Large intestine (tissue), 3 donors: ENCODE results near the gene LSG1. TPM values are rescaled to one million over a fixed set of nuclear protein-coding genes. Genes with fewer than 3 reads are reported as not detected.

Source experiments
- DNase-seq, 2 donors: peaks; one replicate each; pipeline versions ENCODE4 v3.0.0 to v3.0.0-alpha.2; 2013
- H3K27ac ChIP-seq: one replicate; pipeline ENCODE4 v1.5.1; 2013; ENCODE audit warnings: low read length
- H3K27me3 ChIP-seq: 2 replicates; pipeline ENCODE4 v1.6.1; 2013; ENCODE audit warnings: low read length; ENCODE audit not compliant: control insufficient read depth, insufficient read depth
- H3K36me3 ChIP-seq: 2 replicates; pipeline ENCODE4 v1.6.1; 2013; ENCODE audit warnings: low read length; ENCODE audit not compliant: control insufficient read depth, insufficient read depth
- H3K4me1 ChIP-seq: one replicate; pipeline ENCODE4 v1.6.1; 2013; ENCODE audit warnings: low read length; ENCODE audit not compliant: control insufficient read depth, insufficient read depth
- H3K4me3 ChIP-seq: one replicate; pipeline ENCODE4 v1.5.1; 2013; ENCODE audit warnings: low read length
- H3K9me3 ChIP-seq: one replicate; pipeline ENCODE4 v1.6.1; 2013; ENCODE audit warnings: mild to moderate bottlenecking, low read depth, low read length, moderate library complexity; ENCODE audit not compliant: control insufficient read depth
- WGBS: methylation state at CpG from one replicate; pipeline ENCODE4 v1.1.5; 2013; ENCODE audit warnings: low lambda C conversion rate; ENCODE audit not compliant: insufficient coverage; 5-methylcytosine and 5-hydroxymethylcytosine counted together
- polyA plus RNA-seq: library from polyadenylated mRNA; unstranded; fragments of 120-200 nt; gene quantifications from one replicate; pipeline ENCODE4 v1.2.1, GENCODE V29; 2013

The LSG1 gene
- polyA plus RNA-seq, 1 donor: 60.3 TPM

- H3K27me3 ChIP-seq: no peaks in the 10 kb centered on the region
- WGBS: no CpG with 5 or more reads among the region's 23 CpGs
Observed at GRCh38 chr3:194618858-194619608, 53.0 kb downstream of the LSG1 start.

GRCh38 chr3:194617827-194618226, 54.2 kb downstream of the LSG1 start:
- WGBS: no CpG with 5 or more reads among the region's 9 CpGs
- H3K27me3 ChIP-seq: no peaks in the 10 kb centered on the region
- H3K9me3 ChIP-seq: no peaks in the 10 kb centered on the region
- H3K36me3 ChIP-seq: no peaks in the 10 kb centered on the region
- peaks cover 7% of the 10 kb centered on the region for H3K4me1 ChIP-seq
- no peak overlapping the region for H3K27ac ChIP-seq
- no peak overlapping the region for H3K4me3 ChIP-seq
- no peak for DNase-seq

More at GRCh38 chr3:194618858-194619608, 53.0 kb downstream of the LSG1 start:
- no peaks in the 10 kb centered on the region for H3K36me3 ChIP-seq
- H3K4me3 ChIP-seq: no peak overlapping the region
- H3K9me3 ChIP-seq: no peaks in the 10 kb centered on the region
- H3K4me1 ChIP-seq: peaks cover 7% of the 10 kb centered on the region
- no peak for DNase-seq
- H3K27ac ChIP-seq: no peak overlapping the region

- Histone ChIP-seq H3K4me3 (no peak overlapping the region), H3K27ac (no peak overlapping the region), H3K4me1 (peaks cover 7% of the 10 kb centered on the region), H3K36me3 (no peaks in the 10 kb centered on the region), H3K9me3 (no peaks in the 10 kb centered on the region), H3K27me3 (no peaks in the 10 kb centered on the region)
- WGBS: 100% methylated on average over 1 of the region's 14 CpGs
- DNase-seq: no peak
Observed at GRCh38 chr3:194617143-194617671, 54.8 kb downstream of the LSG1 start.

- no peak overlapping the region for H3K4me3 ChIP-seq
- WGBS: 80% methylated on average over 1 of the region's 11 CpGs
Observed at GRCh38 chr3:194615226-194615625, 56.8 kb downstream of the LSG1 start.

GRCh38 chr3:194612221-194612620, 59.8 kb downstream of the LSG1 start:
- no CpG with 5 or more reads among the region's 8 CpGs for WGBS

More at GRCh38 chr3:194615226-194615625, 56.8 kb downstream of the LSG1 start:
- Histone ChIP-seq H3K4me1 (no peaks in the 10 kb centered on the region), H3K9me3 (no peaks in the 10 kb centered on the region), H3K36me3 (peaks cover 3% of the 10 kb centered on the region), H3K27ac (no peak overlapping the region), H3K27me3 (no peaks in the 10 kb centered on the region)
- no peak for DNase-seq

GRCh38 chr3:194610689-194611088, 61.3 kb downstream of the LSG1 start:
- no peaks in the 10 kb centered on the region for H3K4me1 ChIP-seq
- no CpG with 5 or more reads among the region's 3 CpGs for WGBS
- DNase-seq: no peak
- H3K27me3 ChIP-seq: no peaks in the 10 kb centered on the region
- no peak overlapping the region for H3K4me3 ChIP-seq
- H3K27ac ChIP-seq: no peak overlapping the region
- no peaks in the 10 kb centered on the region for H3K9me3 ChIP-seq
- H3K36me3 ChIP-seq: peaks cover 3% of the 10 kb centered on the region

More at GRCh38 chr3:194612221-194612620, 59.8 kb downstream of the LSG1 start:
- H3K4me3 ChIP-seq: no peak overlapping the region
- no peaks in the 10 kb centered on the region for H3K9me3 ChIP-seq
- DNase-seq: no peak
- H3K27me3 ChIP-seq: no peaks in the 10 kb centered on the region
- no peak overlapping the region for H3K27ac ChIP-seq
- no peaks in the 10 kb centered on the region for H3K4me1 ChIP-seq
- peaks cover 3% of the 10 kb centered on the region for H3K36me3 ChIP-seq

- H3K9me3 ChIP-seq: no peaks in the 10 kb centered on the region
- peaks cover 3% of the 10 kb centered on the region for H3K36me3 ChIP-seq
- WGBS: no CpG with 5 or more reads among the region's 13 CpGs
- no peak overlapping the region for H3K27ac ChIP-seq
- no peaks in the 10 kb centered on the region for H3K27me3 ChIP-seq
- DNase-seq: no peak
- no peaks in the 10 kb centered on the region for H3K4me1 ChIP-seq
- no peak overlapping the region for H3K4me3 ChIP-seq
Observed at GRCh38 chr3:194609601-194610000, 62.4 kb downstream of the LSG1 start.

- no peaks in the 10 kb centered on the region for H3K27me3 ChIP-seq
- no peak for DNase-seq
- no peaks in the 10 kb centered on the region for H3K4me1 ChIP-seq
- no peak overlapping the region for H3K4me3 ChIP-seq
- H3K9me3 ChIP-seq: no peaks in the 10 kb centered on the region
- WGBS: no CpG with 5 or more reads among the region's 9 CpGs
- H3K27ac ChIP-seq: no peak overlapping the region
- peaks cover 6% of the 10 kb centered on the region for H3K36me3 ChIP-seq
Observed at GRCh38 chr3:194608981-194609380, 63.0 kb downstream of the LSG1 start.

- Histone ChIP-seq H3K4me3 (no peak overlapping the region), H3K27me3 (no peaks in the 10 kb centered on the region), H3K9me3 (no peaks in the 10 kb centered on the region), H3K4me1 (no peaks in the 10 kb centered on the region), H3K27ac (no peak overlapping the region), H3K36me3 (peaks cover 12% of the 10 kb centered on the region)
- DNase-seq: no peak
- WGBS: no CpG with 5 or more reads among the region's 10 CpGs
Observed at GRCh38 chr3:194607592-194608389, 64.2 kb downstream of the LSG1 start.

GRCh38 chr3:194606941-194607340, 65.0 kb downstream of the LSG1 start:
- no peak for DNase-seq
- Histone ChIP-seq H3K4me3 (no peak overlapping the region), H3K27me3 (no peaks in the 10 kb centered on the region), H3K9me3 (no peaks in the 10 kb centered on the region), H3K36me3 (peaks cover 12% of the 10 kb centered on the region), H3K4me1 (no peaks in the 10 kb centered on the region), H3K27ac (no peak overlapping the region)
- WGBS: no CpG with 5 or more reads among the region's 3 CpGs
